ENCODE results near the gene DIAPH2.

DNA sequence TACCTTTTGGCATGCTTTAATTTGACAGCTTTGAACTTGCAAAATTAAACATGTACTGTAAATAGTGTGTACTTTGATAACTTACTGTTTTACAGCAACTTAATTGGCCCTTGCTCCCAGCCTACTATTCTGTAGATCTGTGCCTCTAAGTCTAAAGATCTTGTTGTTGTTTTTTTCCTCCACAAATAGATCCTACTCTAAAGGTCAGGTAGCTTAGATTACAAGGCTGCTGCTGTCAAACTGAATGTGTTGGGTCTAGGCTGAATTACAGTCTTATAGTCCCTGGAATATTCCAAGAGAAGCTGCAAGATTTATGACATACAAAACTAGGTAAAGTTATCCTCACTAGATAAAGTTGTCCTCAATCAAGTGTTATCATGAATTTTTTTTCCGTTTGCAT is 18.7 kb downstream of the DIAPH2 start:
- TF ChIP-seq CTCF (IDR thresholded peaks at IDR 0.05; ENCODE audit: low read length) (no peak), EZH2 (optimal IDR thresholded peaks at IDR 0.05; ENCODE audit: low read depth, low read length) (no peak)
